ENCODE data around the gene FBXO42.

DNA sequence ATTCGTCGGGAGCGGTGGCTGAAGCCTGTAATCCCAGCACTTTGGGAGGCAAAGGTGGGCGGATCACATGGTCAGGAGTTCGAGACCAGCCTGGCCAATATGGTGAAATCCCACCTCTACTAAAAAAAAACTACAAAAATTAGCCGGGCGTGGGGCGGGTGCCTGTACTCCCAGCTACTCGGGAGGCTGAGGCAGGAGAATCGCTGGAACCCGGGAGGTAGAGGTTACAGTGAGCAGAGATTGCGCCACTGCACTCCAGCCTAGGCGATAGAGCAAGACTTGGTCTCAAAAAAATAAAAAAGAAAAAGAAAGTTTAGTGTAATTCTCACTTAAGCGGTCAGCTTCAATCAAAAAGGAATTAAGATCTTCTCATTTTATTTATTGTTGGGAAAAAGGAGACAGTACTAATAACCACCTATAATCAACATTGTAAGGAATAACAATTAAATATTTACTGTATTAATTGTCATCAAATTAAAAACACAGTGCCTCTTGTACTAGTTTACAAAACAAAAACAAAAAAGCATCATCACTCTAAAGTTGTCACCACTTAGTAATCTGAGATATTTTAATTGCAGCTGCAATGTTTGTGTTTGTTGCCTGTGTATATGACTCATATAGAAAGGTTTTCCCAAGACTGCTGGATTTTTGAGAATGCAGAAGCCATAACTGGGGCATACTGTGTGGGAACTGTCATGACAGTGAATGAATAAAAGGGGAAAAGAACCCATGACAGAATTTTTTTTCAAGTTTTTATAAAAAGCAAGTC is 3.7 kb downstream of the FBXO42 start:
- TF ChIP-seq, protein P1, sequence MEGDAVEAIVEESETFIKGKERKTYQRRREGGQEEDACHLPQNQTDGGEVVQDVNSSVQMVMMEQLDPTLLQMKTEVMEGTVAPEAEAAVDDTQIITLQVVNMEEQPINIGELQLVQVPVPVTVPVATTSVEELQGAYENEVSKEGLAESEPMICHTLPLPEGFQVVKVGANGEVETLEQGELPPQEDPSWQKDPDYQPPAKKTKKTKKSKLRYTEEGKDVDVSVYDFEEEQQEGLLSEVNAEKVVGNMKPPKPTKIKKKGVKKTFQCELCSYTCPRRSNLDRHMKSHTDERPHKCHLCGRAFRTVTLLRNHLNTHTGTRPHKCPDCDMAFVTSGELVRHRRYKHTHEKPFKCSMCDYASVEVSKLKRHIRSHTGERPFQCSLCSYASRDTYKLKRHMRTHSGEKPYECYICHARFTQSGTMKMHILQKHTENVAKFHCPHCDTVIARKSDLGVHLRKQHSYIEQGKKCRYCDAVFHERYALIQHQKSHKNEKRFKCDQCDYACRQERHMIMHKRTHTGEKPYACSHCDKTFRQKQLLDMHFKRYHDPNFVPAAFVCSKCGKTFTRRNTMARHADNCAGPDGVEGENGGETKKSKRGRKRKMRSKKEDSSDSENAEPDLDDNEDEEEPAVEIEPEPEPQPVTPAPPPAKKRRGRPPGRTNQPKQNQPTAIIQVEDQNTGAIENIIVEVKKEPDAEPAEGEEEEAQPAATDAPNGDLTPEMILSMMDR (IDR thresholded peaks at IDR 0.05) = no peak
- no peak for TF ChIP-seq POLR2A (IDR thresholded peaks at IDR 0.05)
- TF ChIP-seq POLR2AphosphoS5 (IDR thresholded peaks at IDR 0.05) = no peak

Data from upper lobe of left lung (tissue), 4 donors.